Measurements from ENCODE around the gene QARS1. TPM values are rescaled to one million over a fixed set of nuclear protein-coding genes. Genes with fewer than 3 reads are reported as not detected.
A peak's percentile ranks its signal among the peaks of the same experiment; 100 is the strongest.

Gene QARS1
- total and polyA plus RNA-seq, 2 of the 13 experiments (the other 11 are each of a cell fraction or from before 2014, with no cell fraction given), result 307 to 327 TPM

- peak; percentile 98 for TF ChIP-seq PRDM15 (CRISPR knock-in tag; IDR thresholded peaks at IDR 0.05)
- no peak for TF ChIP-seq HNRNPK (IDR thresholded peaks at IDR 0.05; ENCODE audit: low read depth, low read length, poor library complexity, severe bottlenecking)
- peak; percentile 84; the same call in 1 of the 2 replicates for TF ChIP-seq HNRNPL (IDR thresholded peaks at IDR 0.05; ENCODE audit: low read depth, low read length)
- TF ChIP-seq RFX5 (IDR thresholded peaks at IDR 0.05; ENCODE audit: low read depth, low read length), result no peak
- TF ChIP-seq ZNF30 (CRISPR knock-in tag; IDR thresholded peaks at IDR 0.05), result no peak
- TF ChIP-seq ZNF274 (CRISPR knock-in tag; IDR thresholded peaks at IDR 0.05), result no peak
- TF ChIP-seq ERF (CRISPR knock-in tag; IDR thresholded peaks at IDR 0.05), result peak; percentile 60; the same call in 1 of the 2 replicates
- no peak; the same call in 1 of the 2 replicates for TF ChIP-seq ZNF788 (CRISPR knock-in tag; IDR thresholded peaks at IDR 0.05; ENCODE audit: borderline replicate concordance)
- peak; percentile 12; the same call in 1 of the 2 replicates for TF ChIP-seq ARID5B (CRISPR knock-in tag; IDR thresholded peaks at IDR 0.05)
- TF ChIP-seq ARID2 (CRISPR knock-in tag; IDR thresholded peaks at IDR 0.05; ENCODE audit: borderline replicate concordance), result peak; percentile 86
- TF ChIP-seq DBP (CRISPR knock-in tag; IDR thresholded peaks at IDR 0.05; ENCODE audit: not compliant biosample characterization), result peak; percentile 37
- TF ChIP-seq ZFP37 (CRISPR knock-in tag; IDR thresholded peaks at IDR 0.05; ENCODE audit: borderline replicate concordance), result no peak; the same call in 1 of the 2 replicates
- peak; percentile 23 for TF ChIP-seq ZNF18 (CRISPR knock-in tag; IDR thresholded peaks at IDR 0.05; ENCODE audit: insufficient replicate concordance)
Measured at GRCh38 chr3:49132437-49133225, 28.1 kb upstream of the QARS1 start, which contains the start of gene LAMB2 (continued).
